GM21367 (cell line): ENCODE results near the gene CD244.
A peak's percentile ranks its signal among the peaks of the same experiment; 100 is the strongest.

Experiments
- ATAC-seq: cut with Tn5 transposase; IDR thresholded peaks from one replicate; pipeline ENCODE4 v1.9.1; 2021; ENCODE audit not compliant: unreplicated experiment

Gene CD244

DNA sequence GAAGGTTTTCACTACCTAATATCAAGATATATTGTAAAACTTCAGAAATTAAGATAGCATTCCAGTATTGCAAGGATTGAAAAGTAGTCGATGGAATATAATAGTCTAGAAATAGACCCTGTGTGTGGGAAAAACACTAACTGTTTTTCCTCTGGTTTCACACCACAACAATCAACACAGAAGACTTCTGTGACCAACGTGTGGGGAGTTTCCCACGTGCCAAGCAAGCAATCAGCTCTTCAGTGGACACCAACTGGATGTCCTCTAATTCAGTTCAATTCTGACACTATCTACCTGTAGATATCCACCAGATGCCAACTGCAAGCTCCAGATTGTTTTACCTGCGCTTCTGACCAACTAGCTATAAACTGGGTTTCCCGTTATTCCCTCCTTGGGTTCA lies 12.1 kb downstream of the CD244 start:
- no peak for ATAC-seq

DNA sequence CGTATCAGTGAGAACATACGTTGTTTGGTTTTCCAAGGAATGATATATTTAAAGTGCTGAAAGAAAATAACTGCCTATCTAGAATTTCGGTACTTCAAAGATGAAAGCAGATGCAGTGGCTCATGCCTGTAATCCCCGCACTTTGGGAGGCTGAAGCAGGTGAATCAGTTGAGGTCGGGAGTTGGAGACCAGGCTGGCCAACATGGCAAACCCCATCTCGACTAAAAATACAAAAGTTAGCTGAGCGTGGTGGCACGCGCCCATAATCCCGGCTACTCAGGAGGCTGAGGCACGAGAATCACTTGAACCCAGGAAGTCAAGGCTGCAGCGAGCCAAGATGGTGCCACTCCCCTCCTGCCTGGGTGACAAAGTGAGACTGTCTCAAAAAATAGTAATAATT lies 16.4 kb downstream of the CD244 start:
- no peak for ATAC-seq

- ATAC-seq = no peak
These were observed 18.0 kb downstream of the CD244 start for GRCh38 chr1:160844447-160845232.

GRCh38 chr1:160841079-160841478 lies 21.6 kb downstream of the CD244 start:
- no peak for ATAC-seq

- ATAC-seq = no peak
These were observed 22.9 kb downstream of the CD244 start for GRCh38 chr1:160839746-160840145.

DNA sequence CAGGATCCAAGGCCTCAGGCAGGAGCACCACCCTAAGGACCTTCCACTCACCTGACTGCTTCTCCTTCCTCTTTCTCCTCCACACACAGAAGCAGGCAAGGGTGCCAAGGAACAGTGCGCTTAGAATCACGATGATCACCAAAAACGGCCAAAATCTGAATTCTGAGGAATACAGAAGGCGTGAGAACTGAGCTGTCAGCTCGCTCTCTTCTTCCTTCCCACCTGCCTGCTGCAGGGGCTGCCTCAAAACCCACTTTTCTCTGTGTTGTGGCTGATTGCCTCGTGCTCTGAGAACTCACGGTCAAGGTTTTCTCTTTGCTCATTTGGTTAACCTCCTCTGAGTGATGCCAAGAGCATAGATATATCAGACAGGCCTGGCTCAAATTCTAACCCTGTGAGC lies 23.8 kb downstream of the CD244 start:
- no peak for ATAC-seq

GRCh38 chr1:160837558-160838205 lies 25.0 kb downstream of the CD244 start:
- peak; percentile 69 for ATAC-seq

GRCh38 chr1:160836981-160837557 lies 25.6 kb downstream of the CD244 start:
- ATAC-seq = no peak

GRCh38 chr1:160836561-160836960 lies 26.1 kb downstream of the CD244 start:
- ATAC-seq = no peak

- no peak for ATAC-seq
These were observed 26.9 kb downstream of the CD244 start for GRCh38 chr1:160835751-160836150.

DNA sequence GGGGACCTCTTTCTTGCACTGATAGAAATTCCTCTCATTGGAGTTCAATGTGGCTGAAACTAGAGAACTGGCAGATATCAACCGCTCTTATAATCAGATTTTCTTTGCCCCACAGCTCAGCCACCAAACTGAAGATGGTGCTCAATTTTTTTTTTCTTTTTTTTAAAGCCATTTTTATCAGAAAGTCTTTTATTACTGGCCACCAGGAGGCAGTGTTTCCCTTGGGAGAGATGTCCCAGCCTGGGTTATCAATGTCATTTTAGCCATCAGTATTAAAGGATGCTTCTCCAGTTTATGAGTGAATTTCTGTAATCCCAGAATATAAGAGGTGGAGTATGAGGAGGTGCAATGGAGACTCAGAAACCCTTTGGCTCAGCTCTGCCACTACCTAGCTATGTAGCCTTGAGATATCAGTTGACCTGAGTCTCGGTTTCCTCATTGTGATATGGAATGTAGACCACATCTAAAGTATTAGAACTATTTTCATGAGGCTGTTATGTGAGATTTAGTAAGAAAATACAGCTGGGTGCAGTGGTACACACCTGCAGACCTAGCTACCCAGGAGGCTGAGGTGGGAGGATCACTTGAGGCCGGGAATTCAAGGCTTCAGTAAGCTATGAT lies 27.6 kb downstream of the CD244 start:
- no peak for ATAC-seq

- no peak for ATAC-seq
These were observed 32.1 kb downstream of the CD244 start for GRCh38 chr1:160830321-160831153.

DNA sequence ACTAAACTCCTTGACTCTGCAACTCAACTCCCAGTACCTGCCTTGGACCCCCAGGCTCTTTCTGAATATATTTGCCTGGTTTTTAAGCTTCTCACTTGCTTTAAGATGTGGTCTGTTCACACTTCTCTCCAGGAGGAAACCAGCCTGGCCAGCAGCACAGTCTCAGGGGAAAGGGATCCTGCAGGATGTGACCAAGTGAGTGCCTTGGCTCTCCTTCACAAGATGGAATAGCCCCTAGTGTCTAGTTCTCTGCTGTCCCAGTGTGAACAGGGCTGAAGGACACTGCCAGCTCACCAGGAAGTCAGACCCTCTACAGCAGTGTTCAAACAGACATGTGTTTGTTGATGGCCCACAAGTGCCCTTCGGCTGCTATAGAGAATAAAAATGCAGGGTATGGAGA lies 32.9 kb downstream of the CD244 start:
- ATAC-seq = no peak

- ATAC-seq = no peak
These were observed 35.3 kb downstream of the CD244 start for GRCh38 chr1:160827418-160827817.

DNA sequence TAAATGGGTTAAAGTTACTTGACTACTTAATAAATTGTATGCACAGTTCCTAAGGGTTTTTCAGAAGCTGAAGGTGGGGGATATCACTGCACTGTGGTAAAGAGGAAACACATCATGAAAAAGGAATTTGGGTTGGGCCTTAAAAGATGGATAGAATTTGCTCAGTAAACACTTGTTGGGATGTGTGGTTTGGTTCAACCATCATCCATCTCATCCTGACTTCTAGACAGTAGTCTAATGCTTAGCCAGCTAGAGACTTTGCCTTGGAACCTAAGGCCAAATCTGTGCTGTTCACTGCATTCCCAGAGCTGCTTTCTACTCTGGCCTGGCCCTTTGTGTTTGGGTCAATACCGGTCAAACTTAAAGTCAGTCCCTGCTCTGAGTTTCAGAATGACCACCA lies 36.1 kb downstream of the CD244 start:
- ATAC-seq = no peak

DNA sequence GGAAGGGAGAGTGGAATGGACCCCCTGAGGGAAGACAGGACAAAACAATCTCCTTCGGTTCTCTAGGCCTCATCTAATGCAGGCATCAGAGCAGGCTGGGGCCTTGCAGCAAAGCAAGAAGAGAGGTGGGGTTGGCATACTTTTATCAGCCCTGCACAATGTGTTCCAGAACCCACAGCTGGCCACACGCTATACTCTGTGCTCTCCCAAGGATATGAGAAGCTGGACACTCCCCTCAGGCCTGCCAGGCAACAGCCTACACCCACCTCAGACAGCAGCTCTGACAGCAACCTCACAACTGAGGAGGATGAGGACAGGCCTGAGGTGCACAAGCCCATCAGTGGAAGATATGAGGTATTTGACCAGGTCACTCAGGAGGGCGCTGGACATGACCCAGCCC lies 39.4 kb downstream of the CD244 start:
- ATAC-seq = no peak

DNA sequence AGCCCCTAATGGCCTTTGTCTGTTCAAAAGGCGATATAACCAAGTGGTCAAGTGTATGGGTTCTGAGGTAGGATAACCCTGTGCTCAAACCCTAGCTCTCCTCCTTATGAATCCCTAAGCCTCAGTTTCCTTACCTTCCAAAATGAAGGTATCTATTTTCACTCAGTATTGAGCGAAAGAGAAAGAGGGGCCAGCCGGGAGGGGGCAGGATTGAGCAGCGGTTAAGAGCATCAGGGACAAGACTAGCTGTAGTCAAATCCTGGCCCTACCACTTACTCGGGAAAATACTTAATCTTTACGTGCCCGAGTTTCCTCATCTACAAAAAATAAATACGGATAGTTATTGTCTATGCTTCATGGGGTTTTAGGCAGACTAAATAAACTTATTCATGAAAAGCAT lies 41.1 kb downstream of the CD244 start:
- ATAC-seq = no peak

DNA sequence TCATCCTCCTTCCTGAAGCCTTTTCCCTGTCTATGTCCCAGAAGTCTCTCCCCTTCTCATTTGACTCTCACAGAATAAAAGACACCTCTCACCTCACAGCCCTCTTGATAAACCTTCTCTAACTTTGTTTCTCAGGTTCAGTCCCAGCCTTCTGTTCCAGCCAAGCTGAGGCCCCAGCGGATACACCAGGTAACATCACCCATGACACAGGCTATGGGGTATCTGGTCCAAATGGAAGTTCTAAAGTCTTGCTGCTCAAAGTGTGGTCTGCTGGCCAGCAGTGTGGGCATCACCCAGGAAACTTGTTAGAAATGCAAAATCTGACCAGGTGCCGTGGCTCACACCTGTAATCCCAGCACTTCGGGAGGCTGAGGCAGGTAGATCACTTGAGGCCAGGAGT lies 43.5 kb downstream of the CD244 start:
- ATAC-seq = no peak

GRCh38 chr1:160818207-160818937 lies 44.3 kb downstream of the CD244 start:
- no peak for ATAC-seq

GRCh38 chr1:160814856-160815255 lies 47.8 kb downstream of the CD244 start:
- no peak for ATAC-seq
